HG03575 (cell line): Measurements from ENCODE around the gene SSTR3.
"Not testable (repeated sequence)": the region's sequence is repeated elsewhere in the genome, so short reads cannot be mapped to it uniquely, and the experiment has no call there.

Source experiments
- ATAC-seq: cut with Tn5 transposase; IDR thresholded peaks from one replicate; pipeline ENCODE4 v1.9.1; 2021; ENCODE audit not compliant: unreplicated experiment, insufficient number of reproducible peaks, low FRiP score; ENCODE audit errors: extremely low read depth

SSTR3 gene

GRCh38 chr22:37244114-37244921, 32.0 kb upstream of the SSTR3 start, which contains the start of gene RAC2:
TSS of gene RAC2 (minus strand) at chr22:37244269. CDS start at chr22:37244148, 121 bp downstream.
- ATAC-seq = no peak

- no peak for ATAC-seq
Observed at GRCh38 chr22:37243402-37244113, 31.3 kb upstream of the SSTR3 start.

GRCh38 chr22:37242395-37242918, 30.2 kb upstream of the SSTR3 start:
- peak; percentile 30 for ATAC-seq

GRCh38 chr22:37241351-37242142, 29.3 kb upstream of the SSTR3 start:
- ATAC-seq = no peak

- no peak for ATAC-seq
Observed at GRCh38 chr22:37240941-37241320, 28.7 kb upstream of the SSTR3 start.

GRCh38 chr22:37240240-37240940, 28.1 kb upstream of the SSTR3 start:
- no peak for ATAC-seq

- no peak for ATAC-seq
Observed at GRCh38 chr22:37239336-37240239, 27.3 kb upstream of the SSTR3 start.

GRCh38 chr22:37237371-37238268, 25.3 kb upstream of the SSTR3 start:
- ATAC-seq = no peak

GRCh38 chr22:37235897-37236607, 23.8 kb upstream of the SSTR3 start:
- no peak for ATAC-seq

- ATAC-seq = no peak
Observed at GRCh38 chr22:37234736-37235711, 22.7 kb upstream of the SSTR3 start.

GRCh38 chr22:37233751-37234631, 21.7 kb upstream of the SSTR3 start:
- ATAC-seq = no peak

GRCh38 chr22:37233371-37233750, 21.1 kb upstream of the SSTR3 start:
- not testable (repeated sequence) for ATAC-seq

GRCh38 chr22:37232140-37232998, 20.1 kb upstream of the SSTR3 start:
- ATAC-seq = no peak
